ENCODE results near the gene STAT5B.
"Not testable (repeated sequence)": the region's sequence is repeated elsewhere in the genome, so short reads cannot be mapped to it uniquely, and the experiment has no call there.

Gene STAT5B

GRCh38 chr17:42210046-42210445 is 66.1 kb downstream of the STAT5B start:
- no peak for DNase-seq (ENCODE audit: insufficient read length)
- FAIRE-seq, result no peak
- no peak for TF ChIP-seq TAF1 (IDR thresholded peaks at IDR 0.05; ENCODE audit: borderline replicate concordance, low read depth, low read length)
- TF ChIP-seq POLR2A (IDR thresholded peaks at IDR 0.05; ENCODE audit: low read depth, low read length), result no peak
- no peak for TF ChIP-seq POLR2AphosphoS5 (IDR thresholded peaks at IDR 0.05; ENCODE audit: low read depth, low read length)

GRCh38 chr17:42206153-42206612 is 70.0 kb downstream of the STAT5B start:
- not testable (repeated sequence) for DNase-seq (ENCODE audit: insufficient read length); FAIRE-seq

- TF ChIP-seq POLR2AphosphoS5 (IDR thresholded peaks at IDR 0.05; ENCODE audit: low read depth, low read length), result no peak
- no peak for TF ChIP-seq TAF1 (IDR thresholded peaks at IDR 0.05; ENCODE audit: borderline replicate concordance, low read depth, low read length)
- no peak for TF ChIP-seq POLR2A (IDR thresholded peaks at IDR 0.05; ENCODE audit: low read depth, low read length)
- no peak for DNase-seq (ENCODE audit: insufficient read length)
- no peak for FAIRE-seq
Measured at GRCh38 chr17:42203354-42203753, 72.8 kb downstream of the STAT5B start.

GRCh38 chr17:42202696-42203095 is 73.5 kb downstream of the STAT5B start:
- FAIRE-seq (no peak), DNase-seq (ENCODE audit: insufficient read length) (no peak)
- TF ChIP-seq TAF1 (IDR thresholded peaks at IDR 0.05; ENCODE audit: borderline replicate concordance, low read depth, low read length), result no peak
- no peak for TF ChIP-seq POLR2AphosphoS5 (IDR thresholded peaks at IDR 0.05; ENCODE audit: low read depth, low read length)
- TF ChIP-seq POLR2A (IDR thresholded peaks at IDR 0.05; ENCODE audit: low read depth, low read length), result no peak

GRCh38 chr17:42202159-42202558 is 74.0 kb downstream of the STAT5B start:
- TF ChIP-seq TAF1 (IDR thresholded peaks at IDR 0.05; ENCODE audit: borderline replicate concordance, low read depth, low read length) (no peak), POLR2A (IDR thresholded peaks at IDR 0.05; ENCODE audit: low read depth, low read length) (no peak), POLR2AphosphoS5 (IDR thresholded peaks at IDR 0.05; ENCODE audit: low read depth, low read length) (no peak)
- no peak for DNase-seq (ENCODE audit: insufficient read length)

GRCh38 chr17:42201458-42201772 is 74.8 kb downstream of the STAT5B start:
- DNase-seq (ENCODE audit: insufficient read length) (no peak), FAIRE-seq (no peak)
- TF ChIP-seq TAF1 (IDR thresholded peaks at IDR 0.05; ENCODE audit: borderline replicate concordance, low read depth, low read length), result no peak
- no peak for TF ChIP-seq POLR2A (IDR thresholded peaks at IDR 0.05; ENCODE audit: low read depth, low read length)
- no peak for TF ChIP-seq POLR2AphosphoS5 (IDR thresholded peaks at IDR 0.05; ENCODE audit: low read depth, low read length)

More at GRCh38 chr17:42202159-42202558, 74.0 kb downstream of the STAT5B start:
- FAIRE-seq, result no peak

GRCh38 chr17:42200706-42201457 is 75.3 kb downstream of the STAT5B start:
- no peak for DNase-seq (ENCODE audit: insufficient read length)
- no peak for TF ChIP-seq TAF1 (IDR thresholded peaks at IDR 0.05; ENCODE audit: borderline replicate concordance, low read depth, low read length)
- no peak for TF ChIP-seq POLR2A (IDR thresholded peaks at IDR 0.05; ENCODE audit: low read depth, low read length)
- TF ChIP-seq POLR2AphosphoS5 (IDR thresholded peaks at IDR 0.05; ENCODE audit: low read depth, low read length), result no peak
- no peak for FAIRE-seq

GRCh38 chr17:42199416-42200011 is 76.7 kb downstream of the STAT5B start:
- TF ChIP-seq POLR2A (IDR thresholded peaks at IDR 0.05; ENCODE audit: low read depth, low read length), result no peak
- TF ChIP-seq POLR2AphosphoS5 (IDR thresholded peaks at IDR 0.05; ENCODE audit: low read depth, low read length), result no peak
- no peak for TF ChIP-seq TAF1 (IDR thresholded peaks at IDR 0.05; ENCODE audit: borderline replicate concordance, low read depth, low read length)
- no peak for FAIRE-seq
- DNase-seq (ENCODE audit: insufficient read length), result no peak

- DNase-seq (ENCODE audit: insufficient read length) (no peak), FAIRE-seq (no peak)
- TF ChIP-seq TAF1 (IDR thresholded peaks at IDR 0.05; ENCODE audit: borderline replicate concordance, low read depth, low read length), result no peak
Measured at GRCh38 chr17:42198897-42199296, 77.3 kb downstream of the STAT5B start.

- DNase-seq (ENCODE audit: insufficient read length) (no peak), FAIRE-seq (no peak)
- TF ChIP-seq TAF1 (IDR thresholded peaks at IDR 0.05; ENCODE audit: borderline replicate concordance, low read depth, low read length) (no peak), POLR2A (IDR thresholded peaks at IDR 0.05; ENCODE audit: low read depth, low read length) (no peak), POLR2AphosphoS5 (IDR thresholded peaks at IDR 0.05; ENCODE audit: low read depth, low read length) (no peak)
Measured at GRCh38 chr17:42197564-42198156, 78.5 kb downstream of the STAT5B start.

GRCh38 chr17:42193969-42194899 is 82.0 kb downstream of the STAT5B start, which contains the start of gene GHDC:
Gene GHDC, minus strand, starts transcription at chr17:42194494. Its CDS starts 913 bp downstream, at chr17:42193581.
- DNase-seq (ENCODE audit: insufficient read length), result peak; percentile 80
- TF ChIP-seq POLR2A (IDR thresholded peaks at IDR 0.05; ENCODE audit: low read depth, low read length), result peak; percentile 66; the same call in 1 of the 2 replicates
- TF ChIP-seq POLR2AphosphoS5 (IDR thresholded peaks at IDR 0.05; ENCODE audit: low read depth, low read length), result peak; percentile 78
- TF ChIP-seq TAF1 (IDR thresholded peaks at IDR 0.05; ENCODE audit: borderline replicate concordance, low read depth, low read length), result 0 out of 2 replicates have a peak, but pooled peaks have one; percentile 25
- FAIRE-seq, result peak; percentile 96

Measured in GM12892 (cell line).